Body of pancreas (tissue), 4 donors: ENCODE data around the gene IGSF23. TPM values are rescaled to one million over a fixed set of nuclear protein-coding genes. Genes with fewer than 3 reads are reported as not detected.

ENCODE experiments used
- ATAC-seq: fragments of 150-250 bp; one replicate; pipeline ENCODE4 v1.9.1; 2016
- DNase-seq, 4 donors: peaks; one replicate each; pipeline ENCODE4 v3.0.0-alpha.2; 2019
- H3K27ac ChIP-seq, 4 donors: fragments of 200-600 bp; sonication (generic); 1 replicate in 3 of 4; 2 replicates in 1 of 4; pipeline versions ENCODE4 v1.5.1 to v1.6.1; 2016 to 2019; ENCODE audit warnings: mild to moderate bottlenecking in 1 of 4, mixed read lengths in 1 of 4, moderate library complexity in 1 of 4
- H3K27me3 ChIP-seq, 2 donors: fragments of 200-600 bp; sonication (generic); one replicate each; pipeline ENCODE4 v1.6.0; 2016; ENCODE audit warnings: mild to moderate bottlenecking in 1 of 2
- H3K36me3 ChIP-seq, 2 donors: fragments of 200-600 bp; sonication (generic); replicated peaks in 1 of 2; 2 replicates each; pipeline ENCODE4 v1.5.1; 2016; ENCODE audit warnings: low read depth in 2 of 2; ENCODE audit not compliant: insufficient read depth in 1 of 2
- H3K4me1 ChIP-seq: fragments of 200-600 bp; sonication (generic); one replicate; pipeline ENCODE4 v1.6.0; 2016
- H3K4me3 ChIP-seq, 2 donors: fragments of 200-600 bp; sonication (generic); 1 replicate in 1 of 2; 2 replicates in 1 of 2; pipeline ENCODE4 v1.5.1; 2016 to 2019
- H3K9me3 ChIP-seq, 3 donors: fragments of 200-600 bp; sonication (generic); 1 replicate in 2 of 3; 2 replicates in 1 of 3; pipeline ENCODE4 v1.5.1; 2016
- CTCF ChIP-seq, 7 experiments: fragments of 450-650 bp in 4 of 7; fragments of 200-600 bp in 3 of 7; sonication (generic) in 3 of 7; IDR thresholded peaks; one replicate each; pipeline ENCODE4 v1.5.1; 2016 to 2019; ENCODE audit warnings: antibody characterized with exemption in 7 of 7
- POLR2A ChIP-seq, 3 donors: fragments of 450-650 bp; IDR thresholded peaks; one replicate each; pipeline ENCODE4 v1.6.1; 2016; ENCODE audit warnings: antibody characterized with exemption in 3 of 3, mild to moderate bottlenecking in 2 of 3
- WGBS, 2 donors: methylation state at CpG; one replicate each; pipeline ENCODE4 v1.1.5; 2017; 5-methylcytosine and 5-hydroxymethylcytosine counted together
- intact Hi-C: fragments of 100-400 bp; cut with DNase I; formaldehyde crosslinking; loops from one replicate; pipeline ENCODE4 v1.15.1; 2023
- total RNA-seq, 2 donors: library from RNA; depleted of rRNA; stranded (reverse); fragments of >200 nt; gene quantifications; one replicate each; pipeline ENCODE4 v1.1.0, GENCODE V29; 2016

IGSF23 gene
- total RNA-seq, 2 donors from 2014 or later, result 3.1 TPM; not detected in 1

GRCh38 chr19:44641501-44642265, 28.3 kb downstream of the IGSF23 start:
- intact Hi-C loops, result no loop called here
- ATAC-seq (no peak), DNase-seq (no peak)

GRCh38 chr19:44642377-44642776, 29.0 kb downstream of the IGSF23 start:
- H3K9me3 ChIP-seq, result no peaks in the 10 kb centered on the region
- no peak for DNase-seq
- no peak for TF ChIP-seq CTCF (IDR thresholded peaks at IDR 0.05)
- intact Hi-C loops, result no loop called here
- peaks cover 10% of the 10 kb centered on the region for H3K4me1 ChIP-seq
- H3K27me3 ChIP-seq, result no peaks in the 10 kb centered on the region
- H3K27ac ChIP-seq, result no peak overlapping the region
- H3K4me3 ChIP-seq, result no peak overlapping the region
- no peaks in the 10 kb centered on the region for H3K36me3 ChIP-seq
- ATAC-seq, result no peak
- 19 to 32% methylated on average over 1 of the region's 1 CpG for WGBS, 2 donors

More at GRCh38 chr19:44641501-44642265, 28.3 kb downstream of the IGSF23 start:
- Histone ChIP-seq H3K27me3 (no peaks in the 10 kb centered on the region), H3K4me1 (peaks cover 10% of the 10 kb centered on the region), H3K4me3 (no peak overlapping the region), H3K36me3 (no peaks in the 10 kb centered on the region), H3K27ac (no peak overlapping the region), H3K9me3 (no peaks in the 10 kb centered on the region)
- TF ChIP-seq CTCF (IDR thresholded peaks at IDR 0.05) (no peak), POLR2A (IDR thresholded peaks at IDR 0.05) (no peak)
- whole genome bisulfite sequencing, 2 donors, result 79 to 87% methylated on average over 6 to 9 of the region's 9 CpGs

GRCh38 chr19:44643605-44644401, 30.4 kb downstream of the IGSF23 start, which contains the start of gene PVR:
PVR (plus strand) TSS chr19:44643910; CDS start chr19:44644097, 187 bp downstream.
- Histone ChIP-seq H3K4me3 (peak within 1 kb of the TSS; percentile 29 to 82), H3K27me3 (no peaks in the 10 kb centered on the region), H3K27ac (peak within 1 kb of the TSS; percentile 77 to 91 (median 88)), H3K4me1 (peaks cover 19% of the 10 kb centered on the region), H3K9me3 (no peaks in the 10 kb centered on the region), H3K36me3 (no peaks in the 10 kb centered on the region)
- TF ChIP-seq CTCF (IDR thresholded peaks at IDR 0.05), result no peak
- TF ChIP-seq POLR2A (IDR thresholded peaks at IDR 0.05), result peak; percentile 77 to 86 (median 83)
- intact Hi-C loops, result no loop called here
- ATAC-seq, result peak; percentile 91
- DNase-seq, result peak; percentile 71 to 85 (median 80)
- 0% methylated on average over 65 of the region's 70 CpGs; no CpG with 5 or more reads in 1 of the 2 donors for WGBS, 2 donors

GRCh38 chr19:44644402-44645016, 31.1 kb downstream of the IGSF23 start:
- Histone ChIP-seq H3K4me3 (peak overlapping the region; percentile 29 to 82), H3K36me3 (no peaks in the 10 kb centered on the region), H3K27me3 (no peaks in the 10 kb centered on the region), H3K9me3 (no peaks in the 10 kb centered on the region), H3K27ac (peak overlapping the region; percentile 77 to 91 (median 88)), H3K4me1 (peaks cover 18% of the 10 kb centered on the region)
- peak; percentile 47 to 61 (median 54) for DNase-seq
- intact Hi-C loops, result no loop called here
- no peak for TF ChIP-seq POLR2A (IDR thresholded peaks at IDR 0.05)
- 2 to 5% methylated on average over 10 to 13 of the region's 13 CpGs for WGBS, 2 donors
- peak; percentile 62 for ATAC-seq
